GM10248 (cell line): ENCODE measurements around the gene SLC7A8.

Experiments
- CTCF ChIA-PET: fragments of 300-600 bp; sonication (Branson Sonifier 250); formaldehyde crosslinking; extraction: SDS; loops from one replicate; lab custom pipeline; 2021; ENCODE audit warnings: antibody characterized with exemption; lab: Yijun Ruan, JAX
- POLR2A ChIA-PET: fragments of 350-650 bp; sonication (Branson Sonifier 250); formaldehyde crosslinking; extraction: SDS; loops from one replicate; lab custom pipeline; 2020; ENCODE audit warnings: antibody characterized with exemption; lab: Yijun Ruan, JAX
- DNase-seq: peaks from one replicate; pipeline ENCODE4 v3.0.0; 2012; ENCODE audit errors: extremely low spot score
- CTCF ChIP-seq: IDR thresholded peaks from 2 replicates; pipeline ENCODE4 v1.5.1; 2012; ENCODE audit warnings: mild to moderate bottlenecking, low read depth; ENCODE audit errors: extremely low read depth, missing control alignments, control extremely low read depth

Gene SLC7A8

GRCh38 chr14:23094666-23095195 lies 88.7 kb downstream of the SLC7A8 start, which contains the start of gene ACIN1:
ACIN1 (minus strand) TSS chr14:23095136; CDS start chr14:23095112, 24 bp downstream.
- TF ChIP-seq CTCF, result no peak
- DNase-seq, result peak; percentile 77
- POLR2A ChIA-PET, result interaction anchor here (0.6 to 1.6 kb wide), 12 partner anchors 18 to 800 kb away, joined by 3 to 7 read pairs (median 4); partner anchors contain the start of genes HAUS4, PABPN1 and PSMB5
- CTCF ChIA-PET, result interaction anchor here (0.7 to 3.2 kb wide), 26 partner anchors 9 to 416 kb away, joined by 3 to 38 read pairs (median 5); partner anchors contain the start of genes AJUBA, CDH24, PABPN1 and PRMT5

- ChIA-PET CTCF (interaction anchor here (0.7 to 3.2 kb wide), 25 partner anchors 8 to 416 kb away, joined by 3 to 38 read pairs (median 5); partner anchors contain the start of genes AJUBA, CDH24, PABPN1 and PRMT5), POLR2A (interaction anchor here (0.6 to 1.6 kb wide), 6 partner anchors 17 to 800 kb away, joined by 3 to 7 read pairs (median 4); partner anchors contain the start of gene PABPN1)
- no peak for DNase-seq
- TF ChIP-seq CTCF, result peak; percentile 8
These were observed 89.3 kb downstream of the SLC7A8 start for GRCh38 chr14:23093991-23094665.

GRCh38 chr14:23093526-23093925 lies 89.9 kb downstream of the SLC7A8 start:
- TF ChIP-seq CTCF, result no peak
- no peak for DNase-seq
- ChIA-PET CTCF (interaction anchor here (1.6 to 3.2 kb wide), 9 partner anchors 14 to 99 kb away, joined by 4 to 38 read pairs (median 11); partner anchors contain the start of gene CDH24), POLR2A (no interaction called here)

GRCh38 chr14:23093104-23093503 lies 90.4 kb downstream of the SLC7A8 start:
- TF ChIP-seq CTCF, result no peak
- ChIA-PET CTCF (interaction anchor here (1.0 to 6.3 kb wide), 4 partner anchors 15 to 28 kb away, joined by 6 to 50 read pairs (median 26); no protein-coding TSS in a partner anchor), POLR2A (no interaction called here)
- no peak for DNase-seq

GRCh38 chr14:23091294-23092225 lies 91.9 kb downstream of the SLC7A8 start:
- TF ChIP-seq CTCF, result no peak
- no peak for DNase-seq
- CTCF ChIA-PET, result interaction anchor here (1.0 to 6.3 kb wide), 7 partner anchors 9 to 289 kb away, joined by 3 to 50 read pairs (median 7); partner anchors contain the start of gene CDH24
- POLR2A ChIA-PET, result interaction anchor here (0.6 kb wide), 1 partner anchor 204 kb away, joined by 3 read pairs; no protein-coding TSS in a partner anchor

GRCh38 chr14:23090254-23090636 lies 93.2 kb downstream of the SLC7A8 start:
- CTCF ChIA-PET, result interaction anchor here (0.8 to 6.3 kb wide), 9 partner anchors 9 to 290 kb away, joined by 3 to 50 read pairs (median 5); no protein-coding TSS in a partner anchor
- POLR2A ChIA-PET, result no interaction called here
- DNase-seq, result no peak
- TF ChIP-seq CTCF, result no peak
